ENCODE results near the gene EIF4H.

DNA sequence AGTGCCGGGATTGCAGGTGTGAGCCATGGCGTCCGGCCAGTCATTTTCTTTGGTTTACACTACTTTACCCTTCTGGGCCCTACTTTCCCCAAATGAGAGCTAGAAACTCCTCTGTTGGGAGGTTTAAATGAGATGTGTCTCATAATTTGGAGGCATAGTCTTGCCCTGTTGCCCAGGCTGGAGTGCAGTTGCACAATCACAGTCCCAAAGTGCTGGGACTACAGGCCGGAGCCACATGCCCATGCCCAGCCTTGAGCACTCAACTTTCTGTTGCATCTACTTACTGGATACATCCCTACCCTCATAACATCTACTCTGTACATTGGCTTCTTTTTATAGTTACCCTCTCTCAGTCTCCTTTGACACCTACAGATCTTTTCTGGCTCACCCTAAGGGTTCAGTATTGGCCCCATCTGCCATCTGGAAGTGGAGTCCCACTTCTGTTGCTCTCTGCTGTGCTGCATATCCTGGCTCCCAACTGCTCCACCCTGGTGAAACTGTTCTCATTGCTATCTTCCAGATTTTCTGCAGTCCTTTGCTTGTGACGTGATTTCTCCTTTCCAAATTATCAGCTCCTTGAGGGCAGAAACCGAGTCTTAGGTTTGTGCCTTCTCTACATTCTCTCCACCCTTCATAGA, 8.4 kb downstream of the EIF4H start:
- TF ChIP-seq, protein P1, sequence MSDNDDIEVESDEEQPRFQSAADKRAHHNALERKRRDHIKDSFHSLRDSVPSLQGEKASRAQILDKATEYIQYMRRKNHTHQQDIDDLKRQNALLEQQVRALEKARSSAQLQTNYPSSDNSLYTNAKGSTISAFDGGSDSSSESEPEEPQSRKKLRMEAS (IDR thresholded peaks at IDR 0.05): no peak
- no peak for TF ChIP-seq CTCF (IDR thresholded peaks at IDR 0.05)
- no peak for TF ChIP-seq USF2 (IDR thresholded peaks at IDR 0.05)
- TF ChIP-seq NFE2L2 (conservative IDR thresholded peaks at IDR 0.05; ENCODE audit: low read length): no peak
- no peak for TF ChIP-seq CHD4 (IDR thresholded peaks at IDR 0.05; ENCODE audit: borderline replicate concordance)
- TF ChIP-seq RFX5 (IDR thresholded peaks at IDR 0.05): no peak
- TF ChIP-seq RARB (CRISPR knock-in tag; IDR thresholded peaks at IDR 0.05): no peak
- TF ChIP-seq HOXA7 (CRISPR knock-in tag; IDR thresholded peaks at IDR 0.05): no peak
- no peak for TF ChIP-seq REST (IDR thresholded peaks at IDR 0.05)
